H1 (cell line): ENCODE data around the gene ROM1. TPM values are rescaled to one million over a fixed set of nuclear protein-coding genes. Genes with fewer than 3 reads are reported as not detected.

Experiments used
- CHD7 ChIP-seq: fragments of 300-600 bp; sonication (generic); IDR thresholded peaks from 2 replicates; pipeline ENCODE4 v1.7.1; 2012; ENCODE audit warnings: low read length, moderate library complexity, mild to moderate bottlenecking, inconsistent platforms; ENCODE audit not compliant: insufficient replicate concordance
- polyA plus RNA-seq, 7 experiments: library from polyadenylated mRNA; depleted of rRNA in 3 of 7; stranded (reverse) in 5 of 7; unstranded in 2 of 7; fragments of >200 nt in 5 of 7; fragments of 200-250 nt in 2 of 7; gene quantifications; 1 replicate in 5 of 7; 2 replicates in 1 of 7; 4 replicates in 1 of 7; pipeline versions ENCODE4 v1.2.1 to v1.2.3, GENCODE V29; 2011 to 2013; ENCODE audit warnings: missing spikeins in 2 of 7, mixed read lengths in 2 of 7
- total RNA-seq: library from RNA; stranded (reverse); fragmentation: NEBNext Ultra II Directional; extraction: Animal tissue kit (Norgen Biotek cat#: 25700); gene quantifications from 2 replicates; pipeline ENCODE4 v1.2.1, GENCODE V29; 2021

The ROM1 gene
- total and polyA plus RNA-seq, 2 of the 8 experiments (the other 6 are each of a cell fraction or from before 2014, with no cell fraction given): 0.86 to 2.2 TPM

- no peak for TF ChIP-seq CHD7
Observed at GRCh38 chr11:62605467-62605866, 7.6 kb upstream of the ROM1 start (continued).
